Neutrophil (primary cell): ENCODE results near the gene KMO.

Experiments
- H3K27ac ChIP-seq: fragments of 200-600 bp; sonication (generic); 2 replicates; pipeline ENCODE4 v1.5.1; 2016; ENCODE audit warnings: mild to moderate bottlenecking, moderate library complexity
- H3K27me3 ChIP-seq: fragments of 200-600 bp; sonication (generic); 2 replicates; pipeline ENCODE4 v1.6.0; 2016; ENCODE audit warnings: mild to moderate bottlenecking
- H3K36me3 ChIP-seq: fragments of 200-600 bp; sonication (generic); 2 replicates; pipeline ENCODE4 v1.5.1; 2017
- H3K4me1 ChIP-seq, 2 experiments: fragments of 200-600 bp in 1 of 2; sonication (generic) in 1 of 2; 1 replicate in 1 of 2; 2 replicates in 1 of 2; pipeline versions ENCODE4 v1.5.1 to v1.6.1; 2013 to 2016; ENCODE audit warnings: low read depth in 1 of 2, low read length in 1 of 2, mild to moderate bottlenecking in 1 of 2, moderate library complexity in 1 of 2; ENCODE audit not compliant: control insufficient read depth in 1 of 2, insufficient read depth in 1 of 2
- H3K4me3 ChIP-seq, 2 experiments: fragments of 200-600 bp in 1 of 2; sonication (generic) in 1 of 2; 1 replicate in 1 of 2; 2 replicates in 1 of 2; pipeline ENCODE4 v1.5.1; 2013 to 2016; ENCODE audit warnings: low read depth in 1 of 2, low read length in 1 of 2, mild to moderate bottlenecking in 1 of 2, moderate library complexity in 1 of 2
- H3K9me3 ChIP-seq: fragments of 200-600 bp; sonication (generic); 2 replicates; pipeline ENCODE4 v1.5.1; 2016
- TF ChIP-seq, protein P1 (sequence below): fragments of 200-600 bp; sonication (generic); IDR thresholded peaks from 2 replicates; pipeline ENCODE4 v1.5.1; 2016; ENCODE audit warnings: antibody characterized with exemption

KMO gene

DNA sequence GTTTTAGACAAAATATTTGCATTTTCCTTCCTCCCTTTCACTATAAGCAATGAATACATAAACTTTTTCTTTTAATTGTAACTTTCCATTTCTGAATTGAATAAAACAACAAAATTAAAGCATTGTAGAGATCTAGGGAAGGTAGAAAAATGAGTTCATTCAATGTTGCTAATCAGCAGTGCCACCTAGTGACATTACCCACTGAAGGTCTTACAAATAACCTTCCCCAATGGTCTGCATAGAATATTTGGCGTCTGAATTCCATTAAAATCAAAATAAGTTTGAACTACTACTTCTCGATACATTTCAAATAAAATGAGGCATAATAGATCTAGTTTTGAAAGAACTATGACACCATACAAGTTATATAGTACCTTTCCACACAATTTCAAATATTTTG, 32.3 kb upstream of the KMO start:
- TF ChIP-seq, protein P1, sequence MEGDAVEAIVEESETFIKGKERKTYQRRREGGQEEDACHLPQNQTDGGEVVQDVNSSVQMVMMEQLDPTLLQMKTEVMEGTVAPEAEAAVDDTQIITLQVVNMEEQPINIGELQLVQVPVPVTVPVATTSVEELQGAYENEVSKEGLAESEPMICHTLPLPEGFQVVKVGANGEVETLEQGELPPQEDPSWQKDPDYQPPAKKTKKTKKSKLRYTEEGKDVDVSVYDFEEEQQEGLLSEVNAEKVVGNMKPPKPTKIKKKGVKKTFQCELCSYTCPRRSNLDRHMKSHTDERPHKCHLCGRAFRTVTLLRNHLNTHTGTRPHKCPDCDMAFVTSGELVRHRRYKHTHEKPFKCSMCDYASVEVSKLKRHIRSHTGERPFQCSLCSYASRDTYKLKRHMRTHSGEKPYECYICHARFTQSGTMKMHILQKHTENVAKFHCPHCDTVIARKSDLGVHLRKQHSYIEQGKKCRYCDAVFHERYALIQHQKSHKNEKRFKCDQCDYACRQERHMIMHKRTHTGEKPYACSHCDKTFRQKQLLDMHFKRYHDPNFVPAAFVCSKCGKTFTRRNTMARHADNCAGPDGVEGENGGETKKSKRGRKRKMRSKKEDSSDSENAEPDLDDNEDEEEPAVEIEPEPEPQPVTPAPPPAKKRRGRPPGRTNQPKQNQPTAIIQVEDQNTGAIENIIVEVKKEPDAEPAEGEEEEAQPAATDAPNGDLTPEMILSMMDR, result no peak
- Histone ChIP-seq H3K27ac (no peak overlapping the region), H3K9me3 (no peaks in the 10 kb centered on the region), H3K27me3 (no peaks in the 10 kb centered on the region), H3K4me3 (no peak overlapping the region), H3K36me3 (peaks cover 54% of the 10 kb centered on the region), H3K4me1 (no peaks in the 10 kb centered on the region)

DNA sequence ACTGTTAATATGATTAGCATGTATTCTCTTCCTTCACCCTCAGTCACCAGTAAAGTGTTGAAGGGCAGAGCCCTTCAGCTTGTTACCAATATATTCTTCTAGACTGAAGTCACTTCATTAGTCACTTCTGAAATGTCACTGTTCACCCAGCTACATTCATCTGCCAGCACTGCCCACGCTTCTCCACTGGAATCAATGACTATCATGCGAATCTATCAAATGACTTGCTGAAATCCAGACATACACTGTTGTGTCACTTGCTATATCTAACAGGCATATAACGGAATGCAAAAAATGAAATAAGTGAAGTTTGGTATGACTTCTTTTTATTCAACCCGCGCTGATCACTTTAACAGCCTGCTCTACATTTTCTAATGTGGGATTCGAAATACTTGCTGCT, 28.7 kb upstream of the KMO start:
- H3K9me3 ChIP-seq, result no peaks in the 10 kb centered on the region
- H3K4me1 ChIP-seq, result no peaks in the 10 kb centered on the region
- H3K36me3 ChIP-seq, result peaks cover 51% of the 10 kb centered on the region
- H3K4me3 ChIP-seq, result no peak overlapping the region
- H3K27me3 ChIP-seq, result no peaks in the 10 kb centered on the region
- TF ChIP-seq, protein P1, result no peak
- no peak overlapping the region for H3K27ac ChIP-seq

DNA sequence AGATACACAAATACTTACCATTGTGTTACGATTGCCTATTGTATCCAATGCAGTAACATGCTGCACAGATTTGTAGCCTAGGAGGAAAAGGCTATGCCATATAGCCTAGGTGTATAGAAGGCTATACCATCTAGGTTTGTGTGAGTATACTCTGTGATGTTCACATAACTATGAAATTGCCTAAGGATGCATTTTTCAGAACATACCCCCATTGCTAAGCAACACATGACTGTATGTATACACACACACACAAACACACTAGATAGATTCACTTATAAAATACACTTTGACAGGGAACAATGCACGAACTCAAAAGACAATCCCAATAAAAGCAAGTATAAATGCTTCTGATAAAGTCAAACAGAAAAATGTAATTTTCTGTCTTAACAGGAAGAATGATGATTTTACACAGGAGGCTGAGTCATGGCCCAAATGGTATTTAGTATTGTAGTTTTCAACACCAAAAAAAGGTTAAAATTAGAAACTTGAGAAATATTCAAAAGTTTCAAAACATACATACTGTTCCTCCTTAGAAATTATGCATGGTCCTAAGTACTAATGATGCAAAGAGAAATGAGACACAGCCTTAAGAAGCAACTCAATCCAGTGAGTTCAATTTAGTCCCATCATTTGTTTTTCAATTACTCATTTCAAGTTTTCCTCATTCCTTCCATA, 24.9 kb upstream of the KMO start:
- H3K4me1 ChIP-seq, result no peaks in the 10 kb centered on the region
- no peak overlapping the region for H3K27ac ChIP-seq
- H3K27me3 ChIP-seq, result no peaks in the 10 kb centered on the region
- no peaks in the 10 kb centered on the region for H3K9me3 ChIP-seq
- H3K4me3 ChIP-seq, result no peak overlapping the region
- TF ChIP-seq, protein P1, result no peak
- peaks cover 65% of the 10 kb centered on the region for H3K36me3 ChIP-seq

DNA sequence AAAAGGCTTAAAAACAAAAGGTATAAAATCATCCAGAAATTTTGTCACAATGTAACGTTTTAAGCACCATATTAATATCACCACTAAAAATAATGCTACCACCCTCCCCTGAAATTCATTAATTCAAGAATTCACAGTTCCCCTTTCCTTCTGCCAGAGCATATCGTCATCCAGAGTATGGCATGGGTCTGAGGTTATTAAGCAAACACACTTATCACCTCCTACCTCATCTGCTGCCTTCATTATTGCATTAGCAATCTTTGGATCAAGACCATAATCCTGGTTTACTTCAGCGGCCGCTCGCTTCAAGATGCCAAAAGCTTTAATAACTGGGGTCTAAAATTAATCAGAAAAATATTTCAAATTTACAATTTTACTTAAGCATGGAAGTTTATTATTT, 18.8 kb upstream of the KMO start:
- Histone ChIP-seq H3K27ac (no peak overlapping the region), H3K4me1 (peaks cover 1% of the 10 kb centered on the region in 2 experiments), H3K9me3 (no peaks in the 10 kb centered on the region), H3K27me3 (no peaks in the 10 kb centered on the region), H3K36me3 (peaks cover 32% of the 10 kb centered on the region), H3K4me3 (no peak overlapping the region)
- TF ChIP-seq, protein P1, result no peak

DNA sequence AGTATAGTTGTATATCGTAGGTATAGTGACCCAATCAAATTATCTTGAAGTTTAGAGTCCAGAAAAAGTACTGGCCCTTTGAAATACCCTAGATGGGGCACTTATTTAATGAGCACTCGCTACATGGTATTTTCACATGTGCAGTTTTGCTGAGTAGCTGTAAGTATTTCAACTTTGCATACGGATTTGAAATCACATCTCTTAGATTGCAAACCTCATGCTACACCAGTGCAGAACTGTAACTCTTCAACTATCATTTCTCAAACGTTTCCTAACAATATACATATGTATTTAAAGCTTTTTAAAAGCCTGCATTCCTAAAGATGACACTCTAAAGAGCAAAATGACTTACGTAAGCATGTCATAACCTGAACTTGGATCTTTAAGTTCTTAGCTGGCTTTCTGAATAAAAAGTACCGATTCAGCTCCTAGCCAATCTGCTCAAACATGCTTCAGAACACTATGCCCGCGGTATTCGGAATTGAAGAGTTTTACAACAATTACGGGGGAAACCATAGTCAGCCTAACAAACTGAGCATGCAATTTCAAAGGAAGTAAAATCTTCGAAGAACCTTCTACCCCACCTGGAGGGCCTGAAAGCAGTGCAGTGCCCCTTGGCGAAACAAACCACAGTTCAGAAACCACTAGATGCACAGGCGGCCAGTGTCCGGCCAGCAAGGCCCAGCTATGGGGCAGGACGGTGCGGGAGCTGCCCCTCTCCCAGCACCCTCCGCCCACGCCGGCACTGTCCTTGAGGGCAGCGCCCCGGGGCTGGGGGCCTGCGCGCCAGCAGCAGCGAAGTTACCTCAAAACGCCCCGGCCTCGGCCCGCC, 13.5 kb upstream of the KMO start:
- TF ChIP-seq, protein P1, result no peak
- Histone ChIP-seq H3K4me1 (peaks cover 17 to 19% of the 10 kb centered on the region in 2 experiments), H3K9me3 (no peaks in the 10 kb centered on the region), H3K4me3 (peak overlapping the region; percentile 71 to 84), H3K27ac (peak overlapping the region; percentile 68), H3K27me3 (peaks cover 27% of the 10 kb centered on the region), H3K36me3 (no peaks in the 10 kb centered on the region)
